Muscle of back (tissue), 11 donors: Measurements from ENCODE around the gene ATP10D. TPM values are rescaled to one million over a fixed set of nuclear protein-coding genes. Genes with fewer than 3 reads are reported as not detected.

Source experiments
- DNase-seq, 3 donors: peaks; one replicate each; pipeline versions ENCODE4 v3.0.0 to v3.0.0-alpha.2; 2013
- polyA plus RNA-seq, 10 donors: library from polyadenylated mRNA; unstranded; fragments of 120-200 nt; gene quantifications; one replicate each; pipeline ENCODE4 v1.2.1, GENCODE V29; 2013; ENCODE audit not compliant: insufficient read length in 10 of 10

Gene ATP10D
- polyA plus RNA-seq, 10 donors = 8.4 to 18.1 (median 12.3) TPM

- DNase-seq = no peak
Observed at GRCh38 chr4:47577779-47578553, 92.9 kb downstream of the ATP10D start.

GRCh38 chr4:47579235-47579634 lies 94.2 kb downstream of the ATP10D start:
- no peak for DNase-seq

- DNase-seq = no peak
Observed at GRCh38 chr4:47590325-47590724, 105.2 kb downstream of the ATP10D start.

- DNase-seq = no peak
Observed at GRCh38 chr4:47597696-47598095, 112.6 kb downstream of the ATP10D start.

GRCh38 chr4:47598320-47598719 lies 113.2 kb downstream of the ATP10D start:
- no peak for DNase-seq

- no peak for DNase-seq
Observed at GRCh38 chr4:47598896-47599295, 113.8 kb downstream of the ATP10D start.

- no peak for DNase-seq
Observed at GRCh38 chr4:47606482-47606881, 121.4 kb downstream of the ATP10D start.

GRCh38 chr4:47612116-47613023 lies 127.3 kb downstream of the ATP10D start:
- peak in 1 of 3 donors; percentile 38 for DNase-seq

GRCh38 chr4:47615385-47615784 lies 130.3 kb downstream of the ATP10D start:
- peak in 1 of 3 donors; percentile 5 for DNase-seq

- no peak for DNase-seq
Observed at GRCh38 chr4:47617607-47618006, 132.5 kb downstream of the ATP10D start.

GRCh38 chr4:47619691-47620090 lies 134.6 kb downstream of the ATP10D start:
- no peak for DNase-seq

- DNase-seq = no peak
Observed at GRCh38 chr4:47621181-47621580, 136.1 kb downstream of the ATP10D start.

GRCh38 chr4:47624031-47624441 lies 139.0 kb downstream of the ATP10D start:
- peak in 1 of 3 donors; percentile 79 for DNase-seq

GRCh38 chr4:47631161-47631560 lies 146.1 kb downstream of the ATP10D start:
- no peak for DNase-seq

GRCh38 chr4:47639531-47639930 lies 154.5 kb downstream of the ATP10D start:
- no peak for DNase-seq

- DNase-seq = no peak
Observed at GRCh38 chr4:47640911-47641310, 155.8 kb downstream of the ATP10D start.

- peak in 1 of 3 donors; percentile 19 for DNase-seq
Observed at GRCh38 chr4:47641755-47642154, 156.7 kb downstream of the ATP10D start.

GRCh38 chr4:47642191-47642830 lies 157.2 kb downstream of the ATP10D start:
- DNase-seq = no peak
